Measurements from ENCODE around the gene KCNK5. TPM values are rescaled to one million over a fixed set of nuclear protein-coding genes. Genes with fewer than 3 reads are reported as not detected.

The KCNK5 gene
- total RNA-seq, 4 donors from 2014 or later = 9.2 to 14.3 (median 13.0) TPM

GRCh38 chr6:39266375-39266774 is 37.1 kb upstream of the KCNK5 start:
- 89 to 93% methylated on average over 2 of the region's 2 CpGs for WGBS, 2 donors
- H3K27me3 ChIP-seq = no peaks in the 10 kb centered on the region
- intact Hi-C loops (cut with DNase I) = no loop called here
- no peak for DNase-seq
- no peak overlapping the region for H3K4me3 ChIP-seq (replicated peaks in 1 of 3)
- no peak for TF ChIP-seq POLR2A (IDR thresholded peaks at IDR 0.05)
- no peak for TF ChIP-seq CTCF (IDR thresholded peaks at IDR 0.05)
- H3K27ac ChIP-seq = no peak overlapping the region
- H3K4me1 ChIP-seq = peaks cover 3 to 4% of the 10 kb centered on the region in 2 donors
- no peaks in the 10 kb centered on the region for H3K9me3 ChIP-seq
- H3K36me3 ChIP-seq = no peaks in the 10 kb centered on the region

- H3K27ac ChIP-seq = no peak overlapping the region
- peaks cover 3 to 7% of the 10 kb centered on the region in 2 donors for H3K4me1 ChIP-seq
- H3K9me3 ChIP-seq = no peaks in the 10 kb centered on the region
- H3K36me3 ChIP-seq = no peaks in the 10 kb centered on the region
- intact Hi-C loops (cut with DNase I) = no loop called here
- TF ChIP-seq CTCF (IDR thresholded peaks at IDR 0.05) (no peak), POLR2A (IDR thresholded peaks at IDR 0.05) (no peak)
- WGBS, 2 donors = 47 to 51% methylated on average over 5 of the region's 5 CpGs
- H3K4me3 ChIP-seq (replicated peaks in 1 of 3) = no peak overlapping the region
- DNase-seq = no peak
- H3K27me3 ChIP-seq = no peaks in the 10 kb centered on the region
Measured at GRCh38 chr6:39263303-39264037, 34.2 kb upstream of the KCNK5 start.

- intact Hi-C loops (cut with DNase I) = no loop called here
- Histone ChIP-seq H3K9me3 (no peaks in the 10 kb centered on the region), H3K4me3 (replicated peaks in 1 of 3) (no peak overlapping the region), H3K27me3 (no peaks in the 10 kb centered on the region), H3K4me1 (peaks cover 3 to 7% of the 10 kb centered on the region in 2 donors), H3K27ac (no peak overlapping the region), H3K36me3 (no peaks in the 10 kb centered on the region)
- no peak for DNase-seq
- WGBS, 2 donors = 87 to 96% methylated on average over 3 of the region's 3 CpGs
- no peak for TF ChIP-seq POLR2A (IDR thresholded peaks at IDR 0.05)
- no peak for TF ChIP-seq CTCF (IDR thresholded peaks at IDR 0.05)
Measured at GRCh38 chr6:39261751-39262150, 32.5 kb upstream of the KCNK5 start.

GRCh38 chr6:39260953-39261352 is 31.7 kb upstream of the KCNK5 start:
- DNase-seq = no peak
- H3K4me3 ChIP-seq (replicated peaks in 1 of 3) = no peak overlapping the region
- WGBS, 2 donors = 84 to 100% methylated on average over 2 of the region's 2 CpGs
- H3K27ac ChIP-seq = no peak overlapping the region
- intact Hi-C loops (cut with DNase I) = no loop called here
- TF ChIP-seq POLR2A (IDR thresholded peaks at IDR 0.05) (no peak), CTCF (IDR thresholded peaks at IDR 0.05) (no peak)
- H3K27me3 ChIP-seq = no peaks in the 10 kb centered on the region
- no peaks in the 10 kb centered on the region for H3K9me3 ChIP-seq
- H3K4me1 ChIP-seq = peaks cover 3 to 7% of the 10 kb centered on the region in 2 donors
- no peaks in the 10 kb centered on the region for H3K36me3 ChIP-seq

- WGBS, 2 donors = 92 to 97% methylated on average over 2 of the region's 2 CpGs
- intact Hi-C loops (cut with DNase I) = no loop called here
- no peak overlapping the region for H3K4me3 ChIP-seq (replicated peaks in 1 of 3)
- no peaks in the 10 kb centered on the region for H3K36me3 ChIP-seq
- peaks cover 3 to 7% of the 10 kb centered on the region in 2 donors for H3K4me1 ChIP-seq
- DNase-seq = no peak
- TF ChIP-seq POLR2A (IDR thresholded peaks at IDR 0.05) (no peak), CTCF (IDR thresholded peaks at IDR 0.05) (no peak)
- no peaks in the 10 kb centered on the region for H3K9me3 ChIP-seq
- no peaks in the 10 kb centered on the region for H3K27me3 ChIP-seq
- H3K27ac ChIP-seq = no peak overlapping the region
Measured at GRCh38 chr6:39260456-39260855, 31.2 kb upstream of the KCNK5 start.
